ENCODE results near the gene PERM1.

GRCh38 chr1:941588-942383, 40.1 kb downstream of the PERM1 start:
- TF ChIP-seq CTCF (IDR thresholded peaks at IDR 0.05) = no peak
- no peak for TF ChIP-seq POLR2A (IDR thresholded peaks at IDR 0.05)

Measured in Peyer's patch (tissue), 4 donors.